GM19099 (cell line): ENCODE results near the gene ABCC3.

ENCODE experiments used
- POLR2A ChIP-seq: IDR thresholded peaks from 3 replicates; pipeline ENCODE4 v1.6.1; 2011; ENCODE audit warnings: low read depth; ENCODE audit not compliant: insufficient read length; ENCODE audit errors: extremely low read depth

Gene ABCC3

DNA sequence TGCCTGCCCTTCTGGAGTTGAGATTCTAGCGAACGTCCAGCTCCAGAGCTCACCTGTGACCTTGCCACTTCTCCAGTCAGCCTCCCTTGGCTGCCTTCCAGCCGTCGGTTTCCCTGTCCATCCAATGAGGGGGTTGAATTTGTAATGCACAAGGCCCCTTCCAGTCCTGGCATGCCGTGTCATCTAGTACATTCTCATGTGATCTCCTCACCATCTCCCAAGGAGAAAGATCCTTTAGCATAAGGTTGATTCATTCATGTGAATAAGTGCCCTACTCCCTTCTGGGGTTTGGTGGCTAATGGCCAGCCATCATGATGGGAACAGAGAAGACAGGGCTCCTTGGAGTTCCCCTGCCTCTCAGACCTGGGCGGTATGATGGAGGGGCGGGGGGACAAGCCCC lies 18.9 kb upstream of the ABCC3 start:
- no peak for TF ChIP-seq POLR2A

DNA sequence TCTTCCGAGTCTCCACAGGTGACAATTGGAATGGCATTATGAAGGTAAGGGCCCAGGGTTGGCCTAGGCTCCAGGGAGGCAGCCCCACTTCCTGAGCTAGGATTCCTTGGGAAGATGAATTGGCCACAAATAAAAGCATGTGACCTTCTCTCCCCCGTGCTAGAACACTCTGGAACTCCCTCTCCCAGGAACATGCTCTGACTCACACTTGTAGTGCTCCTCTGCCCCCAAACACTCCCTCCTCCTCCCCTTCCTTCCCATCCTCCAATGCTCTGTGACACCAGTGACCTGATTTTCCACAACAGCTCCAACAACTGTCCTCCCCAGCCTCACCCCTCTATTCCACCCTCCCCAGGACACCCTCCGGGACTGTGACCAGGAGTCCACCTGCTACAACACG lies 16.4 kb upstream of the ABCC3 start:
- TF ChIP-seq POLR2A = no peak

- TF ChIP-seq POLR2A = no peak
These were observed 15.7 kb upstream of the ABCC3 start for GRCh38 chr17:50618941-50619340.

DNA sequence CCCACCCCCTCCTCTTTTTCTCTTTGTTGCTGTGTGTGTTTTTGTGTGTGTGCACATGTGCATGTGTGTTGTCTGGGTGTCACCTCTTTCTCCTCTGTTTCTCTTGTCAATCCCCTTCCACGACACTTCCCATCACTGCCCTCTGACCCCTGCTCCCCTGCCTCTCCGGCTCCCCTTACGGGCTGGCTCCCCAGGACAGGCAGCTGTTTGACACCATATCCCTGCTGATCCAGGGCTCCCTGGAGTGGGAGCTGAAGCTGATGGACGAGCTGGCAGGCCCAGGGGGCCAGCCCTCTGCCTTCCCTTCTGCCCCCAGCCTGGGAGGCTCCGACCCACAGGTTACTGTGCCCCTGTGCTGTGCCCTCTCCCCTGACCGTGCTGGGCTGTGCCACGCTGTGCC lies 15.2 kb upstream of the ABCC3 start:
- TF ChIP-seq POLR2A = no peak

DNA sequence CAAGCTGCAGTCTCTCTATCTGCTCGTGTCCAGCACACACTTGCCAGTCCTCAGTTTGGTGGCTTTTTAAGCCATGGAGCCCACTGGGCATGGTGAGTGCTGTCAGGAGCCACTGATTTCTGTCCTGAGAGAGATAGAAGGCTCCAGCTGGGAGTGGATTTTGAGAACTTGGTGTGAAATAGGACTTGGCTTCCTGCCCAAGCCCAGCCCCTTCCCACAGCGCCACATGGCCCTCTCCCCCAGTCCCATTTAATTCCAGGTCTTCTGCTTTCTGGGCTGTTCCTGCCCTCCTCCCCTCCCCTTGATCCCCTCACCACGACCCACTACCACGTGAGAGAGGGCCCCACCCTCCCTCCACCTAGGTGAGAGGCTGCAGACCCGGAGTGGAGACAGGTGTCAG lies 14.4 kb upstream of the ABCC3 start:
- TF ChIP-seq POLR2A = no peak

- TF ChIP-seq POLR2A = no peak
These were observed 13.8 kb upstream of the ABCC3 start for GRCh38 chr17:50620858-50621257.

- no peak for TF ChIP-seq POLR2A
These were observed 13.1 kb upstream of the ABCC3 start for GRCh38 chr17:50621574-50622031.

- no peak for TF ChIP-seq POLR2A
These were observed 10.3 kb upstream of the ABCC3 start for GRCh38 chr17:50624321-50624934.

- no peak for TF ChIP-seq POLR2A
These were observed 9.4 kb upstream of the ABCC3 start for GRCh38 chr17:50625032-50625871.

DNA sequence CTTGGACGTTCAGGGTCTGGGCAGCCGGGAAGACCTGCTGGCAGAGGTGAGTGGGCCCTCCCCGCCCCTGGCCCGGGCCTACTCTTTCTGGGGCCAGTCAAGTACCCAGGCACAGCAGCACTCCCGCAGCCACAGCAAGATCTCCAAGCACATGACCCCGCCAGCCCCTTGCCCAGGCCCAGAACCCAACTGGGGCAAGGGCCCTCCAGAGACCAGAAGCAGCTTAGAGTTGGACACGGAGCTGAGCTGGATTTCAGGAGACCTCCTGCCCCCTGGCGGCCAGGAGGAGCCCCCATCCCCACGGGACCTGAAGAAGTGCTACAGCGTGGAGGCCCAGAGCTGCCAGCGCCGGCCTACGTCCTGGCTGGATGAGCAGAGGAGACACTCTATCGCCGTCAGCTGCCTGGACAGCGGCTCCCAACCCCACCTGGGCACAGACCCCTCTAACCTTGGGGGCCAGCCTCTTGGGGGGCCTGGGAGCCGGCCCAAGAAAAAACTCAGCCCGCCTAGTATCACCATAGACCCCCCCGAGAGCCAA lies 8.6 kb upstream of the ABCC3 start:
- no peak for TF ChIP-seq POLR2A

DNA sequence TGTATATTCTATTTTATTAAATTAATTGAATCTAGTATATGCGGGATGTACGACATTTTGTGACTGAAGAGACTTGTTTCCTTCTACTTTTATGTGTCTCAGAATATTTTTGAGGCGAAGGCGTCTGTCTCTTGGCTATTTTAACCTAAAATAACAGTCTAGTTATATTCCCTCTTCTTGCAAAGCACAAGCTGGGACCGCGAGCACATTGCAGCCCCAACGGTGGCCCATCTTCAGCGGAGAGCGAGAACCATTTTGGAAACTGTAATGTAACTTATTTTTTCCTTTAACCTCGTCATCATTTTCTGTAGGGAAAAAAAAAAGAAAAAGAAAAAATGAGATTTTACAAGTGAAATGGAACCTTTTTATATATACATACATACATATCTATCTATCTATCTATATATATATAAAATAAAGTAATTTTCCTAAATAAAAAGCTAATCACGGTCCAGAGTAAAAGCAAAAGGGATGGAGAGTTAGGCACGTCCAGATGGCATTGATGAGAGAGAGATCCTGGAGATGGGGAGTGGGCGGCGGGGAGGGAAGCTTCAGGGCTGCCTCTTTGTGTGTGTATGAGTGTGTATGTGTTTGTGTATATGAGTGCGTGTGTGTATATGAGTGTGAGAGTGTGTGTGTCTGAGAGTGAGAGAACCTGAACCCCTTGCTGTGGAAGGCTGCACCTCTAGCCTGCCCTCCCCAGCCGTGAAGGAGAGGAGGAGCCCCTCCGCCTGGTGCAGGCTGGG lies 7.5 kb upstream of the ABCC3 start:
- TF ChIP-seq POLR2A = no peak

DNA sequence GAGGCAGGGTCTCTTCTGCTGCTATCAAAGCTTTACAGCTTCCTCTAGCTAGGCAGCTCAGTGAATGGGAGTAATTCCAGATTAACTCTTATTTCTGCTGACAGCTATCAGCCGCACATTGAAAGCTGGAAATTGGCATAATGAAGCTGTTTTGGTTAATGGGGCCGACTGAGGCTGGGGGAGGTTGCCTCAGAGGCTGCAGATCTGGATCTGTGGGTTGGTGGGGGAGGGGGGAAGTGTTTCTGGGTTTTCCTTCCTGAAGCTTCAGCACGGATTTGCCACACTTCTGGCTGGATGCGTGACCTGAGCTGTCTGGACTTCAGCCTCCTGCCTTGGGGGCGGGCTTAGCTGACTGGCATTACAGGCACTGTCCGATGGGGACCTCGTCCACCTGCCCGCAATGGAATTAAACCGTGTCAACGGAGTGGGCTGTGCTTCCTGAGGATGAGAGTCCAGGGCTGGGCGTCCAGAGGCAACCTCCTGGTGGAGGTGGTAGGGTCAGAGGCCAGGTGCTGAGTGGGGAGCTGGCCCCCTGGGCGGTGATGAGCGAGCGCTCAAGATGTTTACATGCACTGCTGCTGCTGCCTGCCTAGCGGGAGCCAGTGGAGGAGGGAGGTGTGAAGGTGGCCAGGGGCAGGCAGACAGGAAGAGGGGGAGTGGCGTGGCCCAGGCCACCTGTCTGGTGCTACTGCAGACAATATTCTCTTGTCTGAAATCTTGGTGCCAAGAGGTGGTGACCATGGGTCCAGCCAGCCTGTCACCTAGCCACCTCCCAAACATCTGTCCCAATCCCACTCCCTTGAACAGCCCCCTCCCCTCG lies 6.7 kb upstream of the ABCC3 start:
- no peak for TF ChIP-seq POLR2A

DNA sequence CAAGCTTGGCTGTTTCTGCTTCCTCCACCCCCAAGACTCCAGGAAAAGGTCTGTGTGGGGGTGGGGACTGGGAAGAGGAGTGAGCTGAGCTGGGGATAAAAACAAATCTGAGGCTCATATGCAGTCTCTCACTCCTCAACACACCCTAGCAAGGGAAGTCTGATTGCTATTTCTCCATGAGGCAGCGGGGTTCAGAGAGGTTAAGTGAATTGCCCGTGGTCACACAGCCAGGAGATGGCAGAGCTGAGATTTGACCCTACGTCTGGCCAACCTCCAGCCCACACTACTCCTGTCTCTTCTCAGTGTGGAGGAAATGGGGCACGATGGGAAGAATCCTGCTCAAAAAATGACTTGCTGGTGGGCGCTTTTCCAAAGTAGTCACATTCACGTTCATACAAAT lies 4.8 kb upstream of the ABCC3 start:
- no peak for TF ChIP-seq POLR2A

DNA sequence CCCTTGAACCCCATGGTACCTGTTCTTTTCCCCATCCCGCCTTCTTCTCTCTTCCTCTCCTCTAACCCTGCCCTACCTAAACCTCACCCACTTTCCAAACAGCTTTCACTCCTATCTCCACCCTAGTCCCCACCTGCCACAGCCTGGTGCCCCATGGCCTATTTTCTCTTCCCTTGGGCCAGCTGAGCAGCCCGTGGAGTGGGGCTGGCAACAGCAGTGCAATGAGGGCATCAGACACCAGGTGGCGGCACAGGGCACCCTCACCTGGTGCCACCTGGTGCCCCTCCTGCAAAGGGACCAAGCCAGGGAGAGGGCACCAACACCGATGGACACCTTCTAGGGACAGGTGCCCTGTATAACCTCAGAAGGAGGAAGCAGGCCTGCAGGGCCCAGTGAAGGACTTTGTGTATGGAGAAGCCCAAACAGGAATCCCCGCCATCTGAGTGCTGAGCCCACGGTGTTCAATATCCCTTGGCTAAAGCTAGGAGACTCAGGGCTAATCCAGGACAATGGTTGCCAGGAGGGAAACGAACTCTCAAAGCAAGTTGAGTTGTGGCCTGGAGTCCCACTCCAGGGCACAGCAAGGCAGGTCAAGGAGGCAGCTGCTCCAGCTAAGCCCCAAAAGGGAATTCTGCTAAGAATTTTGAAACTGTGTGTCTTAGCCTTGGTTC lies 4.0 kb upstream of the ABCC3 start:
- no peak for TF ChIP-seq POLR2A
